Lung (tissue), 12 donors: ENCODE measurements around the gene DEPDC7. TPM values are rescaled to one million over a fixed set of nuclear protein-coding genes. Genes with fewer than 3 reads are reported as not detected.
A peak's percentile ranks its signal among the peaks of the same experiment; 100 is the strongest.
"Not testable (repeated sequence)": the region's sequence is repeated elsewhere in the genome, so short reads cannot be mapped to it uniquely, and the experiment has no call there.

Source experiments
- ATAC-seq: fragments of 200-7000 bp; cut with Tn5 transposase; one replicate; pipeline ENCODE4 v1.9.1; 2020; ENCODE audit warnings: moderate number of reproducible peaks; ENCODE audit not compliant: insufficient read depth, low FRiP score
- DNase-seq, 3 donors: peaks; one replicate each; pipeline ENCODE4 v3.0.0-alpha.2; 2013 to 2017
- H3K27ac ChIP-seq, 2 donors: one replicate each; pipeline ENCODE4 v1.5.1; 2013; ENCODE audit warnings: mild to moderate bottlenecking in 2 of 2, moderate library complexity in 2 of 2, control low read depth in 1 of 2, inconsistent platforms in 1 of 2, low read depth in 1 of 2, low read length in 1 of 2
- H3K27me3 ChIP-seq, 3 donors: one replicate each; pipeline ENCODE4 v1.5.1; 2013; ENCODE audit warnings: low read length in 2 of 3; ENCODE audit not compliant: control insufficient read depth in 3 of 3, insufficient read depth in 3 of 3
- H3K36me3 ChIP-seq, 4 donors: one replicate each; pipeline ENCODE4 v1.5.1; 2013; ENCODE audit warnings: low read length in 4 of 4, mild to moderate bottlenecking in 1 of 4, moderate library complexity in 1 of 4; ENCODE audit not compliant: control insufficient read depth in 4 of 4, insufficient read depth in 4 of 4
- H3K4me1 ChIP-seq, 5 donors: one replicate each; pipeline ENCODE4 v1.5.1; 2013; ENCODE audit warnings: low read length in 5 of 5, mild to moderate bottlenecking in 2 of 5, moderate library complexity in 1 of 5; ENCODE audit not compliant: control insufficient read depth in 5 of 5, insufficient read depth in 5 of 5
- H3K4me3 ChIP-seq: one replicate; pipeline ENCODE4 v1.5.1; 2013; ENCODE audit warnings: mild to moderate bottlenecking, control low read depth, moderate library complexity
- H3K9ac ChIP-seq, 2 donors: one replicate each; pipeline ENCODE4 v1.5.1; 2013; ENCODE audit warnings: low read length in 2 of 2, control low read depth in 1 of 2; ENCODE audit not compliant: insufficient read depth in 1 of 2
- H3K9me3 ChIP-seq, 4 donors: one replicate each; pipeline ENCODE4 v1.5.1; 2013; ENCODE audit warnings: low read length in 3 of 4, mild to moderate bottlenecking in 1 of 4, moderate library complexity in 1 of 4; ENCODE audit not compliant: control insufficient read depth in 4 of 4, insufficient read depth in 3 of 4
- CTCF ChIP-seq: IDR thresholded peaks from 2 replicates; pipeline ENCODE4 v1.5.1; 2012; ENCODE audit warnings: mild to moderate bottlenecking; ENCODE audit errors: control extremely low read depth, extremely low read depth
- WGBS, 2 donors: extraction: QIAGEN DNeasy Blood & Tissue Kit; methylation state at CpG; one replicate each; pipeline ENCODE4 v1.1.7; 2013; 5-methylcytosine and 5-hydroxymethylcytosine counted together
- polyA plus RNA-seq, 2 donors: library from polyadenylated mRNA; stranded (reverse); fragments of 200-250 nt; gene quantifications; one replicate each; pipeline ENCODE4 v1.2.1, GENCODE V29; 2013
- total RNA-seq, 2 donors: library from RNA; depleted of rRNA in 1 of 2; stranded (reverse); fragments of >200 nt in 1 of 2; gene quantifications; one replicate each; pipeline ENCODE4 v1.2.1, GENCODE V29; 2014 to 2021
- donor health status: control.
- donor health status: control.
- donor health status: Bipolar disorder and iron deficiency.
- donor health status: healthy.
- donor health status: DM: yes; HTN: yes; CAD: no.

Gene DEPDC7
- total and polyA plus RNA-seq, 4 donors: 0.45 to 6.1 (median 0.91) TPM

DNA sequence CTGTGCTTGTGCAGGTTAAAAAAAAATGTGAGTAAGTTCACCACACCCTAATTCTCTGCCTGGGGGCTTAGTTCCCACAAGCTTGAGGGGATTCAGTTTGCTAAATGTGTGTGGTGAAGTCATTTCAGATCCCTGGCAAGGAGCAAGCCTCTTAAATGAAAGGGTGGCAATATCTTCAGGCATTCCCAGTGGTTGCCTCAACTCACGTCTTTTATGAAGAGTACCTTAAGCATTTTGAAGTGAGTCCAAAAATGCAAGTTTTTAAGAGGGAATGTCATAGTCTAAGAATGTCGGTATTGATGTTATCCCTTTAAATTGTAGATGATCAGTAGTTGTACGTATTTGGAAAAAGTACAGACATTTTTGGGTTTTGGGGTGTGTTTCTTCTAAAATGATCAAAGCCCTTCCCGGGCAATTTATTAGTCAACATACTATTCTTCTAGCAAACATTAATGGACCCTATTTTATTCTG, 28.6 kb downstream of the DEPDC7 start:
- Histone ChIP-seq H3K36me3 (peaks cover 4 to 17% (median 7%) of the 10 kb centered on the region in 4 donors), H3K27me3 (no peaks in the 10 kb centered on the region), H3K9ac (no peak overlapping the region), H3K9me3 (no peaks in the 10 kb centered on the region), H3K27ac (no peak overlapping the region), H3K4me3 (no peak overlapping the region), H3K4me1 (peaks cover 0 to 10% (median 7%) of the 10 kb centered on the region in 5 donors)
- WGBS, 2 donors: 74 to 91% methylated on average over 4 of the region's 4 CpGs
- no peak for TF ChIP-seq CTCF
- ATAC-seq: no peak
- no peak for DNase-seq

GRCh38 chr11:33045551-33046255, 30.0 kb downstream of the DEPDC7 start:
- peaks cover 0 to 5% (median 2%) of the 10 kb centered on the region in 5 donors for H3K4me1 ChIP-seq
- 84 to 91% methylated on average over 8 of the region's 8 CpGs for WGBS, 2 donors

GRCh38 chr11:33048701-33049100, 33.0 kb downstream of the DEPDC7 start:
- H3K27me3 ChIP-seq, H3K9me3 ChIP-seq, H3K4me1 ChIP-seq, DNase-seq, H3K27ac ChIP-seq, H3K4me3 ChIP-seq, H3K9ac ChIP-seq: not testable (repeated sequence)
- peaks cover 4 to 17% (median 7%) of the 10 kb centered on the region in 4 donors for H3K36me3 ChIP-seq
- 40 to 68% methylated on average over 6 of the region's 6 CpGs for WGBS, 2 donors
- ATAC-seq: peak; percentile 53

More at GRCh38 chr11:33045551-33046255, 30.0 kb downstream of the DEPDC7 start:
- no peak for TF ChIP-seq CTCF
- H3K9ac ChIP-seq: no peak overlapping the region
- no peak overlapping the region for H3K4me3 ChIP-seq
- H3K36me3 ChIP-seq: peaks cover 4 to 17% (median 7%) of the 10 kb centered on the region in 4 donors
- H3K27me3 ChIP-seq: no peaks in the 10 kb centered on the region
- H3K9me3 ChIP-seq: no peaks in the 10 kb centered on the region
- H3K27ac ChIP-seq: no peak overlapping the region
- no peak for ATAC-seq
- DNase-seq: no peak

DNA sequence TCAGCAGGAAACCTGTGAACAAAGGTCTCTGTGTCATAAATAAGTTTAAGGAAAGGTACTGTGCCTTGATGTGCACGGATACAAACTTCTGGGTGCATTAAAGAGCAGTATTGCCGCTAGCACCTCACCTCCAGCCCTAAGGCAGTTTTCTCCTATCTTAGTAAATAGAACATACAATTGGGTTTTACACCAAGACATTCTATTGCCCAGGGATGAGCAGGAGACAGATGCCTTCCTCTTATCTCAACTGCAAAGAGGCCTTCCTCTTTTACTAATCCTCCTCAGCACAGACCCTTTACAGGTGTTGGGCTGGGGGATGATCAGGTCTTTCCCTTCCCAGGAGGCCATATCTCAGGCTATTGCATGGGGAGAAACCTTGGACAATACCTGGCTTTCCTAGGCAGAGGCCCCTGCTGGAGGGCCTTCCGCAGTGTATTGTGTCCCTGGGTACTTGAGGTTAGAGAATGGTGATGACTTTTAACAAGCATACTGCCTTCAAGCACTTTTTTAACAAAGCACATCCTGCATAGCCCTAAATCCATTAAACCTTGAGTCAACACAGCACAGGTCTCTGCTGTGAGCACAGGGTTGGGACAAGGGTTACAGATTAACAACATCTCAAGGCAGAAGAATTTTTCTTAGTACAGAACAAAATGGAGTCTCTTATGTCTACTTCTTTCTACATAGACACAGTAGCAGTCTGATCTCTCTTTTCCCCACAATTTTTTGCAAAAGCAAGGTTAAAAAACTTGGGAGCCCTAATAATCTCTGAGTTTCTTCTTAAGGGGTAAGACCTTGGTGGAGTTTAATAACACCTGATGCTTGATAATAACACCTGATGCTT, 34.1 kb downstream of the DEPDC7 start:
- H3K27me3 ChIP-seq, H3K9me3 ChIP-seq, H3K4me3 ChIP-seq, ATAC-seq, H3K9ac ChIP-seq, H3K27ac ChIP-seq, H3K4me1 ChIP-seq: not testable (repeated sequence)
- peaks cover 0 to 11% (median 1%) of the 10 kb centered on the region in 4 donors for H3K36me3 ChIP-seq
- DNase-seq: peak in 1 of 3 donors; percentile 38
- 90 to 94% methylated on average over 3 of the region's 3 CpGs for WGBS, 2 donors
